Measurements from ENCODE around the gene SRCIN1.

- TF ChIP-seq CTCF (IDR thresholded peaks at IDR 0.05) (no peak), POLR2A (IDR thresholded peaks at IDR 0.05) (no peak)
Measured at GRCh38 chr17:38602956-38603785, 2.6 kb downstream of the SRCIN1 start.
